Endothelial cell (in vitro differentiated cells): ENCODE results near the gene TAPT1. TPM values are rescaled to one million over a fixed set of nuclear protein-coding genes. Genes with fewer than 3 reads are reported as not detected.

ENCODE experiments used
- DNase-seq: peaks from one replicate; pipeline ENCODE4 v3.0.0; 2021; ENCODE audit warnings: low spot score
- H3K27ac Mint-ChIP-seq: one replicate; pipeline ENCODE4 v1.8.0; 2021; ENCODE audit warnings: mixed read lengths, inconsistent platforms; ENCODE audit not compliant: unreplicated experiment
- H3K27me3 Mint-ChIP-seq: one replicate; pipeline ENCODE4 v1.8.0; 2021; ENCODE audit warnings: mild to moderate bottlenecking, moderate library complexity, mixed read lengths, inconsistent platforms; ENCODE audit not compliant: unreplicated experiment
- H3K36me3 Mint-ChIP-seq: one replicate; pipeline ENCODE4 v1.8.0; 2021; ENCODE audit warnings: mild to moderate bottlenecking, low read depth, mixed read lengths, inconsistent platforms; ENCODE audit not compliant: unreplicated experiment
- H3K4me1 Mint-ChIP-seq: one replicate; pipeline ENCODE4 v1.8.0; 2021; ENCODE audit warnings: mild to moderate bottlenecking, mixed read lengths, inconsistent platforms; ENCODE audit not compliant: unreplicated experiment
- H3K4me3 Mint-ChIP-seq: one replicate; pipeline ENCODE4 v1.8.0; 2021; ENCODE audit warnings: mild to moderate bottlenecking, mixed read lengths, inconsistent platforms; ENCODE audit not compliant: unreplicated experiment
- H3K9me3 Mint-ChIP-seq: one replicate; pipeline ENCODE4 v1.8.0; 2021; ENCODE audit warnings: mixed read lengths, inconsistent platforms; ENCODE audit not compliant: unreplicated experiment
- total RNA-seq: library from RNA; stranded (reverse); fragmentation: NEBNext Ultra II Directional; extraction: Animal tissue kit (Norgen Biotek cat#: 25700); gene quantifications from one replicate; pipeline ENCODE4 v1.2.1, GENCODE V29; 2021; ENCODE audit not compliant: unreplicated experiment
- TF ChIP-seq, protein P1 (sequence below): fragments of 200-600 bp; sonication (generic); IDR thresholded peaks from one replicate; pipeline ENCODE4 v1.5.0; 2021; ENCODE audit warnings: antibody characterized with exemption; ENCODE audit not compliant: unreplicated experiment

Gene TAPT1
- total RNA-seq, 1 donor from 2014 or later: 18.4 TPM

GRCh38 chr4:16238327-16238726 lies 12.1 kb upstream of the TAPT1 start:
- TF ChIP-seq, protein P1, sequence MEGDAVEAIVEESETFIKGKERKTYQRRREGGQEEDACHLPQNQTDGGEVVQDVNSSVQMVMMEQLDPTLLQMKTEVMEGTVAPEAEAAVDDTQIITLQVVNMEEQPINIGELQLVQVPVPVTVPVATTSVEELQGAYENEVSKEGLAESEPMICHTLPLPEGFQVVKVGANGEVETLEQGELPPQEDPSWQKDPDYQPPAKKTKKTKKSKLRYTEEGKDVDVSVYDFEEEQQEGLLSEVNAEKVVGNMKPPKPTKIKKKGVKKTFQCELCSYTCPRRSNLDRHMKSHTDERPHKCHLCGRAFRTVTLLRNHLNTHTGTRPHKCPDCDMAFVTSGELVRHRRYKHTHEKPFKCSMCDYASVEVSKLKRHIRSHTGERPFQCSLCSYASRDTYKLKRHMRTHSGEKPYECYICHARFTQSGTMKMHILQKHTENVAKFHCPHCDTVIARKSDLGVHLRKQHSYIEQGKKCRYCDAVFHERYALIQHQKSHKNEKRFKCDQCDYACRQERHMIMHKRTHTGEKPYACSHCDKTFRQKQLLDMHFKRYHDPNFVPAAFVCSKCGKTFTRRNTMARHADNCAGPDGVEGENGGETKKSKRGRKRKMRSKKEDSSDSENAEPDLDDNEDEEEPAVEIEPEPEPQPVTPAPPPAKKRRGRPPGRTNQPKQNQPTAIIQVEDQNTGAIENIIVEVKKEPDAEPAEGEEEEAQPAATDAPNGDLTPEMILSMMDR: no peak

DNA sequence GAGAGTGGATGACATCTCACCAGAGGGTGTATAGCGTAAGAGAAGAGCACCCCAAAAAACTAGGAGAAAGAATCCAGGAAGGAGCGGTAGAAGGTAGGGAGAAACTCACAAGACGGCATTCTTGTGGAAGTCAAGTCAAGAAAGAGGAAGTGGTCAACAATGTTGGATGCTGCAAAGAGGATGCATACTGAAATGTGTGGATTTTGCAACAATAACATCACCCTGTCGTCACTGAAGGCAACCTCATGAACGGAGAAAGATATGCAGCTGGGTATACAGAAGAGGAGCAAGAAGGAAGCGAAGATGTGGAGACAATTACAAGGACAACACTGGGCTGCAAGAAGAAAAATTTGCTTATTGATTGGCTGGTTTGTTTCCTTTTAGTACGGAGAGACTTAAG lies 11.4 kb upstream of the TAPT1 start:
- no peaks in the 10 kb centered on the region for H3K27me3 Mint-ChIP-seq
- TF ChIP-seq, protein P1: no peak
- DNase-seq: no peak
- no peak overlapping the region for H3K4me3 Mint-ChIP-seq
- no peak overlapping the region for H3K27ac Mint-ChIP-seq
- H3K9me3 Mint-ChIP-seq: no peaks in the 10 kb centered on the region
- no peaks in the 10 kb centered on the region for H3K36me3 Mint-ChIP-seq
- H3K4me1 Mint-ChIP-seq: peaks cover 3% of the 10 kb centered on the region

More at GRCh38 chr4:16238327-16238726, 12.1 kb upstream of the TAPT1 start:
- Mint-ChIP-seq H3K36me3 (peaks cover 4% of the 10 kb centered on the region), H3K4me3 (no peak overlapping the region), H3K27ac (no peak overlapping the region), H3K27me3 (no peaks in the 10 kb centered on the region), H3K4me1 (peaks cover 3% of the 10 kb centered on the region), H3K9me3 (no peaks in the 10 kb centered on the region)
- DNase-seq: no peak

DNA sequence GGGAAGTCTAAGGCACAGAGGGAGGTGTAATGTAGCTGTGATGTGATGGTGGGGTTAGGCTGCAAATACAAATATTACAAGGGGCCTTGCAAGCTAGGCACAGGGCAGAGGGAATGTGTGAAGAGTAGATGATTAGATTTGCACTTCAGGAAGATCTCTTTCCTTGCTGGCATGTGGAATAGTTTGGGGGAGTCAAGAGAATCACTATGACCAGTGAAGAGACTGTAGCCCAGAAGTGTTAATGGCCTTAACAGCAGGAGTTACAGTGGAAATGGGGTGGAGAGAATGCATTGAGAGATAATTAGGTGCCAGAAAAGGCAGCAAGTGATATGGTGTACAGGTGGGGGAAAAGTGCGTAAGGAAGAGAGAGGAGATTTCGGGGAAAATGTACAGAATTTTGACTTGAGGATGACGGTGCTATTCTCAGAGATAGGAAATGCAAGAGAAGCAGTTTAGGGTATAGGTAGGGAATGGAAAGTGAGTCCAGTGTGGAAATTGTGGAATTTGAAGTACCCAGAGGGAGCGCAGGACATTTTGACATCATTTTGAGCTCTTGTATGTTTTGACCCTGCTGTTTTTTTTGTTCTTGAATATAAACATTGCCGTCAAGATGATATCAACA lies 10.2 kb upstream of the TAPT1 start:
- no peaks in the 10 kb centered on the region for H3K36me3 Mint-ChIP-seq
- H3K9me3 Mint-ChIP-seq: no peaks in the 10 kb centered on the region
- TF ChIP-seq, protein P1: no peak
- no peak for DNase-seq
- no peak overlapping the region for H3K4me3 Mint-ChIP-seq
- H3K27me3 Mint-ChIP-seq: no peaks in the 10 kb centered on the region
- peaks cover 10% of the 10 kb centered on the region for H3K4me1 Mint-ChIP-seq
- H3K27ac Mint-ChIP-seq: no peak overlapping the region

DNA sequence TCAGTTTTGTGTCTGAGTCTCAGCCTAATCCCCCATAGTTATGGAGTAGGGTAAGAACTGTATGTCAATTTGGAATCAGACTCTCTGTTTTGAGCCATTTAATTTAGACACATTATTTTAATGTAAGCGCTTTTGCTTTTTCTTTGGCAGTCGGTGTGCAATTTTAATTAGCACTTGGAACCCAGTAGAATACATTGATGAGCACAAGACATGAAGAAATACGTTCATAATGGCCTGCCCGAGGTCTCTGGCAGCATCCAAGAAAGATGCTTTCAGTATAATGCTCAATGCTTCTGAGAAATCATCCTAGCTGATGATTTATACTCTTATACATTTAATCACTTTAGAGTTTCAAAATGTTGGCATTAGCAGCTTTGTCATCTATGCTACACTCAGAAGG lies 8.9 kb upstream of the TAPT1 start:
- Mint-ChIP-seq H3K4me3 (no peak overlapping the region), H3K27ac (no peak overlapping the region), H3K9me3 (no peaks in the 10 kb centered on the region), H3K36me3 (no peaks in the 10 kb centered on the region), H3K27me3 (no peaks in the 10 kb centered on the region), H3K4me1 (peaks cover 7% of the 10 kb centered on the region)
- TF ChIP-seq, protein P1: no peak
- DNase-seq: no peak

DNA sequence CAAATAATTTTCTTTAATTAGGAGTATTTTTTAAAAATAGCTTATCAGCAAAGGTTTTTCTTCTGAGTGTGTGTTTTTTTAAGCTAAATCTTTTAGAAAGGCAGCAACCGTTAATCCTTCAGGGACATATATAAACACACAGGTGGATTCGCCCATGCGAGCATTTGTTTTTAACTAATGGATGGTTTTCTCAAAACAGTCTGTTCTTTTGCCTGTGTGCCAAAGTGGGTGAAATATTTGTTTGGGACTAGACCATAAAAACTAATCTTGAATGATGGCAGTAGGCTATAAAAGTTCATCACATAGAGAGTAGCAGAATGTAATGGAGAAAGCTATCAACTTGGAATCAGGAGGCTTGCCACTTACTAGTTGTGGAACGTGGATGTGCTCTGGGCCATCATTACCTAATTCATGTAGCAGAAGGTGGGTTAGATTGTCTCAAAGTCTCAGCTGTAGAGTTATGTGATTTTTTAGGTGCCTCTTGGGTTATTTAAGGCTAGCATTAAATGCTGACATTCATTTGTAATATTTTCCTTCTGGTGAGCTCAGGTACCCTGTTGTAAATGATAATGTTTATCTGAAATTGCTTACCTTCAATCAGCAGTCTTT lies 7.4 kb upstream of the TAPT1 start:
- DNase-seq: no peak
- H3K4me3 Mint-ChIP-seq: no peak overlapping the region
- TF ChIP-seq, protein P1: no peak
- peaks cover 11% of the 10 kb centered on the region for H3K4me1 Mint-ChIP-seq
- H3K9me3 Mint-ChIP-seq: no peaks in the 10 kb centered on the region
- H3K36me3 Mint-ChIP-seq: no peaks in the 10 kb centered on the region
- H3K27me3 Mint-ChIP-seq: no peaks in the 10 kb centered on the region
- no peak overlapping the region for H3K27ac Mint-ChIP-seq
